ENCODE measurements around the gene PPP1CB. TPM values are rescaled to one million over a fixed set of nuclear protein-coding genes. Genes with fewer than 3 reads are reported as not detected.
"Not testable (repeated sequence)": the region's sequence is repeated elsewhere in the genome, so short reads cannot be mapped to it uniquely, and the experiment has no call there.

PPP1CB gene
- total RNA-seq, 1 donor = 307 TPM

DNA sequence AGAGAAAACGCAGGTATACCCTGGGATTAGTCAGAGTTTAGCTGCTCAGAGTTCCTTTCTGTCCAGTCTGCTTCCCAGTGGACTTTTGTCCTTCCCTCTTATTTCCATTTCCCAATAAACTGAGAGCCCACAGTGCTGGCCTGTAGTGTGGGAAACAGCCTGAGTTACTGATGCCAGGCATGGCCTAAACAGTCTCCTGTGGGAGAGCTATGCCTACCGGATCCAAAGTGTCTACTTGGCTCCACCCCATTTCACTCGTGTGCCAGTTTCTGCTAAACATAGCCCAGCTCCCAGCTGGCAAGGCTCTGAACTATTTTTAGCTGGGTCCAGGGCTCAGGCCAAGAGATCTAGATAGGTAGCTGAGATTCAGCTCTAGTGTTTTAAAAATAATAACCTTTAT is 15.6 kb upstream of the PPP1CB start:
- DNase-seq (ENCODE audit: low read depth) = peak; percentile 73
- TF ChIP-seq, protein P1, sequence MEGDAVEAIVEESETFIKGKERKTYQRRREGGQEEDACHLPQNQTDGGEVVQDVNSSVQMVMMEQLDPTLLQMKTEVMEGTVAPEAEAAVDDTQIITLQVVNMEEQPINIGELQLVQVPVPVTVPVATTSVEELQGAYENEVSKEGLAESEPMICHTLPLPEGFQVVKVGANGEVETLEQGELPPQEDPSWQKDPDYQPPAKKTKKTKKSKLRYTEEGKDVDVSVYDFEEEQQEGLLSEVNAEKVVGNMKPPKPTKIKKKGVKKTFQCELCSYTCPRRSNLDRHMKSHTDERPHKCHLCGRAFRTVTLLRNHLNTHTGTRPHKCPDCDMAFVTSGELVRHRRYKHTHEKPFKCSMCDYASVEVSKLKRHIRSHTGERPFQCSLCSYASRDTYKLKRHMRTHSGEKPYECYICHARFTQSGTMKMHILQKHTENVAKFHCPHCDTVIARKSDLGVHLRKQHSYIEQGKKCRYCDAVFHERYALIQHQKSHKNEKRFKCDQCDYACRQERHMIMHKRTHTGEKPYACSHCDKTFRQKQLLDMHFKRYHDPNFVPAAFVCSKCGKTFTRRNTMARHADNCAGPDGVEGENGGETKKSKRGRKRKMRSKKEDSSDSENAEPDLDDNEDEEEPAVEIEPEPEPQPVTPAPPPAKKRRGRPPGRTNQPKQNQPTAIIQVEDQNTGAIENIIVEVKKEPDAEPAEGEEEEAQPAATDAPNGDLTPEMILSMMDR (IDR thresholded peaks at IDR 0.05; ENCODE audit: insufficient read depth, low read length) = no peak
- no peak overlapping the region for H3K4me3 ChIP-seq (ENCODE audit: low read depth, low read length)

DNA sequence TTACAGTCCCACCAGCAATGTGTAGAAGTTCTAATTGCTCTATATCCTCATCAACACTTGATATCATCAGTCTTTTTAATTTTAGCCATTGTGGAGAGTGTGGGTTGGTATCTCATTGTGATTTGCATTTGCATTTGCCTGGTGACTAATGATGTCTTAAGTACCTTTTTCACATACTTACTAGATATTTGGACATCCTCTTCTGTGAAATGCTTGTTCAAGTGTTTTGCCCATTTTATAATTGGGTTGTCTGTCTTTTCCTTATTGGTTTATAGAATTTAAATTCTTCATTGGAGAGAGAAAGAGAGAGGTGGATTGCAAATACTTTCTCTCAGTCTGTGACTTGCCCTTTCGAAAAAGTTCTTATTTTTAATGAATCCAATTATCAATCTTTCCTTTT is 14.0 kb upstream of the PPP1CB start:
- DNase-seq (ENCODE audit: low read depth) = no peak
- H3K4me3 ChIP-seq (ENCODE audit: low read depth, low read length) = no peak overlapping the region
- TF ChIP-seq, protein P1 (IDR thresholded peaks at IDR 0.05; ENCODE audit: insufficient read depth, low read length) = no peak

DNA sequence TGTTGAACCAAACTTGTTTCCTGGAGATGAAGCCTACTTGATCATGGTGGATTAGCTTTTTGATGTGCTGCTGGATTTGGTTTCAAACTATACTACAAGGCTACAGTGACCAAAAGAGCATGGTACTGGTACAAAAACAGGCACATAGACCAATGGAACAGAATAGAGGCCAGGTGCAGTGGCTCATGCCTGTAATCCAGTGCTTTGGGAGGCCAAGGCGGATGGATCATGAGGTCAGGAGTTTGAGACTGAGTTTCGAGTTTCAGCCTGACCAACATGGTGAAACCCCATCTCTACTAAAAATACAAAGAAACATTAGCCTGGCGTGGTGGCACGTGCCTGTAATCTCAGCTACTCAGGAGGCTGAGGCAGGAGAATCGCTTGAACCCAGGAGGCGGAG is 9.0 kb upstream of the PPP1CB start:
- H3K4me3 ChIP-seq (ENCODE audit: low read depth, low read length); DNase-seq (ENCODE audit: low read depth): not testable (repeated sequence)

DNA sequence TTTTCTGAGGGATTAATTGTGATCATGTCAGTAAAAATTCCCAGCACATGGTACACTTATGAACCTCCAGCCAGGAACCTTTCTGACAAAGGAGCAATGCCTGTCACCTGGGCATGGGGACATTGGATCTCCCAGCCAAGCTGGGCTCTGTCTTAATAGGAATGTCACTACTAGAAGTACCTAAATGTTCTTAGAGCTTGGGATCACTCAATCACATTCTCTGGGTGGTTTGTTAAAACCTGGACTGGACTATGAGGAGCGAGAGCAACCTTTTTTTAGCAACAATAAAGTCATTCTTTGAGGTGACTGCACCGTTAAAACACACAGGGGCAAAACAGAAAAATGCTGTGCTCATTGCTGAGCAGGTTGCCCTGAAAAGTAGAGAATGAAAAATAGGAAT is 6.4 kb upstream of the PPP1CB start:
- H3K4me3 ChIP-seq (ENCODE audit: low read depth, low read length) = no peak overlapping the region
- DNase-seq (ENCODE audit: low read depth) = no peak
- TF ChIP-seq, protein P1 (IDR thresholded peaks at IDR 0.05; ENCODE audit: insufficient read depth, low read length) = no peak

DNA sequence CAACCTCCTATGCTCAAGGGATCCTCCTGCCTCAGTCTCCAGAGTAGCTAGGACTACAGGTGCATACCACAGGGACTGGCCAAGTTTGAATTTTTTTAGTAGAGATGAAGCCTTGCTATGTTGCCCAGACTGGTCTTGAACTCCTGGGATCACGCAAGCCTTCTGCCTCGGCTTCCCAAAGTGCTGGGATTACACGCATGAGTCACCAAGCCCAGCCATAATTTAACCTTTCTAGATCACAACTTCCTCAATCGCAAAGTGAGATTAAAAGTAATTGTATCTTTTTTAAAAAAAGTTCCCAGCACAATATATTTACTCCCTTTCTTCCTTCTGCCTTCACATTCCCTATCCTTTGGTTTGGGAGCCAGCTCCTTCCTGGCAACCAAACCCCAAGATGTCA is 5.8 kb upstream of the PPP1CB start:
- DNase-seq (ENCODE audit: low read depth) = no peak

DNA sequence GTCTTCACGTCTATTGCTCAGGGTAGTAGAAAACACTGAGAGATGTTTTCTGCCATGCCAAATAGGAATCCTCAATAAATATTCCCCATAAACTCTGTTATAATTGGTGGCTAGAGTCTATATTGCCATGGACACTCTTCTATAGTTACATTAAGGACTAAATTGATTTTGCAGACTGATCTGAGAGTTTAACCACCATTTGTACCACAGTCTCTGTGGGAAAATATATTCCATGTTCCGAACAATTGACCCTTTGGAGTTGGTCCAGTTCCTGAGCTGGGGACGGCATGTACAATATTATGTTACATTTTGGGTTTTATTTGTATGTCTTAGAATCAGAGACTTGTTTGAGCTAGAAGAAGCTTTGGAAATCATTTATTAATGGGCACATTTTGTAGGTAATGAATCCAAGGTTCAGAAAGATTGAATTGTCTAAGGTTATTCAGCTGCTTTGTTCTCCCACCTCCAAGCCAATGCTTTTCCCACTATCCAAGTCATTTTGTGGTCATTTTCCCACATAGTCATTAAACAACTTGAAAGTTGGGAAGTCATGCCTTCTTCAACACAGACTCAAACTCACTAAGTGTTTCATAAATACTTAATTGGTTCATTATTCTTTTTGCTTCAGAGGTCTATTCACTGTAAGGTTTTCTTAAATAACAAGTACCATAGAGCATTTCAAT is 5.1 kb upstream of the PPP1CB start:
- no peak overlapping the region for H3K4me3 ChIP-seq (ENCODE audit: low read depth, low read length)
- DNase-seq (ENCODE audit: low read depth) = no peak
- TF ChIP-seq, protein P1 (IDR thresholded peaks at IDR 0.05; ENCODE audit: insufficient read depth, low read length) = no peak

More for the DNA sequence above, 5.8 kb upstream of the PPP1CB start:
- TF ChIP-seq, protein P1 (IDR thresholded peaks at IDR 0.05; ENCODE audit: insufficient read depth, low read length) = no peak
- H3K4me3 ChIP-seq (ENCODE audit: low read depth, low read length) = no peak overlapping the region

DNA sequence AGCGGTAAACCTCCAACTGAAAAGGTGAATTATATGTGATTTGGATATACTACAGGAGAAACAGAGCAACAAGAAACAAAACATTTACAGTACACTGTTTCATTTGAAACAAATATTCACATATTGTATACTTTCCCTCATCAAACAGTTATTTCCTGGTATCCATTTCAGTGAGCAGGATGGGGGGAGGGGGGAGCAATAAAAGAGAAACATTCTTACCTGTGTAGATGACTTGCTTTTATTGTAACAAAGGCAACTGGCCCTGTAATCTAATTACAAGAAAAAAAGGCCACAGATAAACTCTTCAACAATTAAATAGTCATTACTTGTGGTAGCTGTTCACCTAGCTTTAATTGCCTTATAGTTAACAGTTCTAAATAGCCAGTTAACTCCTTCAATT is 3.9 kb upstream of the PPP1CB start:
- DNase-seq (ENCODE audit: low read depth) = no peak
- H3K4me3 ChIP-seq (ENCODE audit: low read depth, low read length) = no peak overlapping the region
- TF ChIP-seq, protein P1 (IDR thresholded peaks at IDR 0.05; ENCODE audit: insufficient read depth, low read length) = no peak
